NCI-H2081 (cell line): ENCODE data around the gene ZDHHC18.

Experiments
- DNase-seq, 2 experiments: peaks; one replicate each; lab custom pipeline; 2025; lab: John Stamatoyannopoulos, UW

The ZDHHC18 gene

GRCh38 chr1:26826261-26827105 lies at the start of gene ZDHHC18:
Gene ZDHHC18, plus strand, starts transcription at chr1:26826688. Its CDS starts 117 bp downstream, at chr1:26826805.
- peak; percentile 30 to 48 for DNase-seq

GRCh38 chr1:26779098-26779668 lies 47.3 kb upstream of the ZDHHC18 start:
- no peak for DNase-seq

DNA sequence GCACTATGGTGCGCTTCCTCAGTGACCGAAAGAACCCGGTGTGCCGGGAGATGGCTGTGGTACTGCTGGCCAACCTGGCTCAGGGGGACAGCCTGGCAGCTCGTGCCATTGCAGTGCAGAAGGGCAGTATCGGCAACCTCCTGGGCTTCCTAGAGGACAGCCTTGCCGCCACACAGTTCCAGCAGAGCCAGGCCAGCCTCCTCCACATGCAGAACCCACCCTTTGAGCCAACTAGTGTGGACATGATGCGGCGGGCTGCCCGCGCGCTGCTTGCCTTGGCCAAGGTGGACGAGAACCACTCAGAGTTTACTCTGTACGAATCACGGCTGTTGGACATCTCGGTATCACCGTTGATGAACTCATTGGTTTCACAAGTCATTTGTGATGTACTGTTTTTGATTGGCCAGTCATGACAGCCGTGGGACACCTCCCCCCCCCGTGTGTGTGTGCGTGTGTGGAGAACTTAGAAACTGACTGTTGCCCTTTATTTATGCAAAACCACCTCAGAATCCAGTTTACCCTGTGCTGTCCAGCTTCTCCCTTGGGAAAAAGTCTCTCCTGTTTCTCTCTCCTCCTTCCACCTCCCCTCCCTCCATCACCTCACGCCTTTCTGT lies 46.0 kb upstream of the ZDHHC18 start:
- DNase-seq = no peak

GRCh38 chr1:26781206-26781825 lies 45.2 kb upstream of the ZDHHC18 start:
- DNase-seq = no peak

DNA sequence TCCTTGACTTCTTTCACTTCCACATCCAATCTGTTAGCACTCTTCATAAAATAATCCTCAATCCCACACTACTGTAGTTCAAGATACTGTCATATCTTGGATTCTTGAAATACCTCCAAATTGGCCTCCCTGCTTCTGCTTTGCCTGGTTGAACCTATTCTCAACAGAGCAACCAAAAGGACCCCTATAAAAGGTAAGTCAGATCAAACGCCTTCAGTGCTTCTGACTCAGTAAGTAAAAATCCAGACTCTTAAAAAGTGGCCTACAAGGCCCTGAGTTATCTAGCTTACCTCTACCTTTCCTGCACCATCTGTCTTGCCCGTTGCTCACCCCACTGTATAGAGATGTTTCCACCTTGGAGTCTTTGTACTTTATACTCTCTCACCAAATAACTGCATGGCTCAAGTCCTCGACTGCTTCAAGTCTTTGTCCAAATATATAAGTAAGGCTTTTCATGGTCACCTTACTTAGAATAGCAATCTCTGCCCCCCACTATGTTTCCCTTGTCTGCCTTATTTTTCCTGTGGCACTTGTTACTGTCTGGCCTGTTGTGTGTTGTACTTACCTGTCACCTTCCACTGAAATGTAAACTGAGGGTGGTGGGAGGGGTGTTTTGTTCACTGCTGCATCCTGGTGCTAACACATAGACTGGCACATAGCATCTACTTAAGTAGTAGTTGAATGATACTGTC lies 43.8 kb upstream of the ZDHHC18 start:
- DNase-seq = no peak

GRCh38 chr1:26783646-26784022 lies 42.9 kb upstream of the ZDHHC18 start:
- no peak for DNase-seq

- no peak for DNase-seq
These were observed 42.2 kb upstream of the ZDHHC18 start for GRCh38 chr1:26784023-26784871.

DNA sequence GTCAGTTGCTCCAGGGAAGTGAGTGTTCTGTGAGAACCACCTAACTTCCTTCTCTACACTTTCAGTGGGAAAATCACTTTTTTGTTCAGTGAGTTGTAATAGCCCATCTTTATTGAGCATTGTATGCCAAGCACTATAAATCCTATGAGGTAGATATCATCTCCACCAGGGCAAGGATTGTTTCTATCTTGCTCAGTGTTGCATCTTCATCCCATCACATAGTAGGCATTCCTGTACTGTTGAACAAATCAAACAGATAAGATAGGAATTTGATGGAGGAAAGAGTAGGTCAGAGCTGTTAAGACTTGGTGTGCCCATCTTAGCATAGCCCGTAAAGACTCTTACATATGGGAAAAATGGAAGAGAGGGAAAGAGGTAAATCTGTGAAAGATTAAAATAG lies 41.6 kb upstream of the ZDHHC18 start:
- no peak for DNase-seq

DNA sequence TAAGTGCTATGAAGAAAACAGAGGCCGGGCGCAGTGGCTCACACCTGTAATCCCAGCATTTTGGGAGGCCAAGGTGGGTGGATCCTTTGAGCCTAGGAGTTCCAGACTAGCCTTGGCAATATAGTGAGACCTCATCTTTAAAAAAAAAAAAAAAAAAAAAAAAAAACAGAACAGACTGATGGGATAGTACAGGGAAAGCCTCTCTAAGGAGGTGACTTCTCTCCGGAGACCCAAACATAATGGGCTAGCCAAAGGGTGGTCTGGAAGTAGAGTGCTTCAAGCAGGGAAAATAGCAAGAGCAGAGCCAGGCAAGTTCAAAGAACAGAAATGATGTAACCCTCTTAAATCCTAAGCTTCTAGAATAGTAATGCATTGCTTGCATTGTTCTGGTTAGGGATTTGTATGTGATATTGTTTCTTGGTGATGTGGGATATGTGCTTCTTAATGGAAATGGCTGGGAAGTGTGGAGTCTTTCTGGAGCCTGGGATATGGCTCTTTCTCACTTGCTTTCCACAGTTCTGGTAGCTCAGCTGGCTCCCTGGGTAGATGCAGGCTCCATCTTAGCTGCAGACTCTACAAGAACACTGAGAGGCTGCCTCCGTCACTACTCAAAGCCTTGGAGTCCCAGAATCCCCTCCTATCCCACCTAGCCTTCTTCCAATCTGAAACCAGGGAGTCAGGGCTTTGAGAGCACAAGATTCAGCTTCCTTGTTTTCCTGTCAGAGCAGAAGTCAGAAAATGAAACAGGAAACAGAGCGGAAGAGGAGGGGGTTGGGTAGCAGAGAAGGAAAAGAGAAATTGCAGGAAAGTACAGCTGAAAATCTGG lies 40.7 kb upstream of the ZDHHC18 start:
- no peak for DNase-seq

DNA sequence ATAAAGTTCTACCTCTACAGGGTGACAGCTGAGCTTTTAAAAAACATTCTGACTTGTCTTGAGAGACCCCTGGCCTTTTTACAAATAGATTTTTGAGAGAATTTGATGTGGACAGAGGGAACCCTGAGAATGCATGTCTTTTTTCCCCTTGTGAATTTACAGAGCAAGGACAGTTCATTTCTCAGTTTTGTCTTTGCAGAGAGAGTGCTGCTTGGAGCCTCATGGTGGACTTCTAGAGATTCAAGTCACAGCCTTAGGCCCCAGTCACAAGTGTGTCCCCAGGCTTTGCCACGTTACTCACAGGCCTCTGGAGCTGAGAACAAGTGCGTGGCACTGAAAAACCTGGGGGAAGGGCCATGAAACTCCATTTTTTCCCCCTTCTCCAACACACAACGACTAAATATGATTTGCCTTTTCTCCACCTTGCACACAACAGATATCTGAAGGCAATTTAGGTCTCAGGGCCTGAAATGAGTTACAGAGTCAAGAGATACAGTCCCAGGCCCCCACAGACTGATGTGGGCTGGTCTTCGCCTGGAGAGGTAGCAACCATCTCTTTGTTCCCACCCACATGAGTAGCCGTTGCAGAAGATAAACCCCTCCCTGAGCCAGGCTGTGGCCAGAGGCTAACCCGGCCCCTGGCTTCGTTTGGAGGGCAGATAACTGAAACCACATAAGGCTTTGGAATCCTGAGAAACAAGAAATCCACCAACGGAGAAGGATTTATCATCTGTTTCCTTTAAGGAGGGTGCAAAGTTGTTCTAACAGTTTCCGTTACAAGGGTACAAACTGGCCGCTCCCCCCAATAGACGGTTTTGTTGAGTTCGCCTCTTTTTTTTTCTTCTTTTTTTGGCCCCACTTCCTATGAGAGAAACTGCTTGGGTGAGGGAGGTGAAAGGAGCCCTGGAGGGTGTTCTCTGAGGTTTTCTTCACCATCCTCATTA lies 39.8 kb upstream of the ZDHHC18 start:
- DNase-seq = no peak

GRCh38 chr1:26787381-26787705 lies 39.1 kb upstream of the ZDHHC18 start:
- DNase-seq = no peak

DNA sequence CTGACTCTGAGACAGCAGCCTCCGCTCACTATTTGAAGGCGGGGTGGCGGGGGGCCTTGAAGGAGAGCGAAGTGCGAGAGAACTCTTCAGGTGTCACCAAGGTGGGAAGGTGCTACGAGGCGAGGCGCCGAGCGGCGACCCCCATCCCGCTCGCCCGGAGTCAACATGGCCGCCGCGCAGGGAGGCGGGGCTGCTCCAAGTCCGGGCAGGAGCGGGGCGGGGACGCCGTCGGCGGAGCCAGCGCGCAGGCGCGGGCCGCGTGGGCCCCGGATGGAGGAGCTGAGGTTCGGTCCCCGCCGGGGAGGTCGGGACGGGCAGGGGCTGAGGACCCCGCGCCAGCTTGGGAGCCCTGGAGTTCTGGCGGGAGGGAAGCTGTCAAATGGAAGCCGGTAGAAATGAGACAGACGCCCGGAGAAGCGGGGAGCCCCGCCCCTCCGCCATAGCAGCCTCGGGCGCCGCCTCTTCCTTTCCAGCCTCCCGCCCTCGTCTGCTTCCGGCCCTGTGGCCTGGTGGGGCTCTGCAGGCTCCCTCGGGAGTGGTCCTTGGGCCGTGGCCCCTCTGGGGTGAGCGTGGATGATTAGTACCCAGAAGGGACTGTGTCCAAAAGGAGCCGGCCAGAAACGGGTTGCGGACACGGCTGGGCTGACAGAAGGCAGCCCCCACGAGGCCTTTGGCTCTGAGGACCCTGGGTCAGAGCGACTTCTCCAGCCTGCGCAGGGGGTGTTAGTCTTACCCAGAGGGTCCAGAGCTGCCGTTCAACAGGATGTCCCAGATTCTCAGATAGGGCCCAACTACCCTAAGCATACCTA lies 38.6 kb upstream of the ZDHHC18 start, which contains the start of gene PIGV:
PIGV (plus strand) TSS at position 245 of the 809 bp plus-strand sequence. CDS start 2,866 bp downstream, outside the sequence.
- DNase-seq = peak; percentile 70 to 84

DNA sequence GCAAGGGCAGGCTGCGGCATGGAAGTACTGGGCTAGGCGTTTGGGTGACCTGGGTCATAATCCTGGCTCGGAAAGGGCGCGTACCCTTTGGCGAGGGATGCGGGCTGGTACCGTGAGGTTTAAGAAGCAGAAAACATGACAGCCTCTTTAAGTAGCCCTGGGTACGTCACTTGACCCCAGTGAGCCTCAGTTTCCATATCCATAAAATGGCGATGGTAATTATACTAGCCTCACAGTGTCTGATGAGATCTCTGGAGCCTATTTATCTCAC lies 38.0 kb upstream of the ZDHHC18 start:
- no peak for DNase-seq

DNA sequence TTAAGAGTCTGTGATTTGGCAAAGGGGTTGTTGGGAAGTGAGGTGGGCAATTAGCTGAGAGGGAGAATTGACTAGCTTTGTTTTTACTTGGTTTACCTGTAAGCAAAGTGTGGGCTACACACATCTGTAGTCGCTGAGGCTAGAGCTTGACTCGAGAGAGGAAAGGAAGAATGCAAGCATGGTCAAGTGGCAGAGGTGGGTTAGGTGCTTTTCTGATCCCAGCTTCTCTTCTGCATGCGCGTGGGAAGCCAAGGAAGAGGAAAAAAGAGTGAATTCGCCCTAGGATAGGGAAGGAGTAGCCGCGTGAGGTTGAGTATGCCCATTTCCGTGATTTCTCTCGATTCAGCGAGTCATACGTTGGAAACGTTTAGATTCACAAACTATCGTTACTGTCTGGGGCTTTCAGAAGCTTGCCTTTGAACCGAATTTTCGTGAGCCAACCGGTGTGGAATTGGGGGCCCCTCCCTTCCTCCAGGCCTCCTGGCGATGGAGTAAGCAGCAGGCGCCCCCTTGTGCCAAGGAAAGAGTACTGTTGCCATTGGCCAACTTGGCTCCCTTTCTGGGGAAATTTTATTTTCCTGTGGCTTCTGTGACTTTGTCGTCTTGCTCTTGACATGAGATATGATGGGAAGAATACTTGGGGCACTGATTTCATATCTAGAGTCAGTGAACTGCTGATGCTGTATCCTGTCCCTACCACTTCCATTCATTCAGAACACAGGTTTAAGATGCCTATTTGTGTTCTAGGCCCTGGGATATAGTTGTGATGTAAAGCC lies 37.5 kb upstream of the ZDHHC18 start:
- DNase-seq = peak; percentile 80 to 81

DNA sequence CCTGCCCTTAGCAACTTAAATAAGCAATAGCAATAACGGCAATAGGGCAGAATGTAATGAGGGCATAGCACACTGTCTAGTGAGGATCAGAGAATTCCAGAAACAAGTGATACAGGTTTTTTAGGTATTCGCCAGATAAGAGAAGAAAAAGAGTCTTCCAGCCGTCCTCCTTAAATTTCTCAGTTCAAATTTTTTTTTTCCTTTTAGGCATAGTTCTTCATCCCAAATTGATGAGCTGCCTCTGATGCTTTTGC lies 36.9 kb upstream of the ZDHHC18 start:
- DNase-seq = no peak

- no peak for DNase-seq
These were observed 36.6 kb upstream of the ZDHHC18 start for GRCh38 chr1:26789931-26790330.

DNA sequence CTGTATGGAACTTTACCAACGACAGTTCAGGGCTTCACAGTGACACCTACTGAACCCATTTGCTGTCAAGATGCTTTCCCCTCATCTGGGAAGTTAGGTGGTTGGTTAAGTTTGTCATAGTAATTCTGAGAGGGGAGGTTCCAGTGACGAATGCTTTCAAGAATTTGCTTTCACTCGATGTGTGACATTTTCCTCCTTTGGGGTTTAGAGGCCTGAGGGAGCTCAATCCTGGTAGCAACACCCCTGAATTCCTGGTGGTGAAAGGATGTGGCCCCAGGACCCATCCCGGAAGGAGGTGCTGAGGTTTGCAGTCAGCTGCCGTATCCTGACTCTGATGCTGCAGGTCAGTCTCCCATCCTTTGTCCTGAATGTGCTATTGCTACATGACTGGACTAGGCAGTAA lies 35.9 kb upstream of the ZDHHC18 start:
- no peak for DNase-seq

- no peak for DNase-seq
These were observed 35.3 kb upstream of the ZDHHC18 start for GRCh38 chr1:26791148-26791547.
